ENCODE data around the gene NTNG1. TPM values are rescaled to one million over a fixed set of nuclear protein-coding genes. Genes with fewer than 3 reads are reported as not detected.

NTNG1 gene
- total RNA-seq, 1 experiment from 2014 or later = 1.5 TPM

GRCh38 chr1:107228704-107229371 lies 88.0 kb downstream of the NTNG1 start:
- H2AK5ac ChIP-seq (ENCODE audit: insufficient read length, low read length) = no peak overlapping the region
- no peak overlapping the region for H3K14ac ChIP-seq (ENCODE audit: insufficient read depth, low read length)
- H3K4me1 ChIP-seq (ENCODE audit: insufficient read depth, low read length) = peaks cover 9% of the 10 kb centered on the region
- H3K9me3 Mint-ChIP-seq = no peaks in the 10 kb centered on the region
- no peaks in the 10 kb centered on the region for H3K27me3 Mint-ChIP-seq (ENCODE audit: low read depth)
- H3T11ph ChIP-seq (ENCODE audit: low read length) = no peak overlapping the region
- H2BK12ac ChIP-seq (ENCODE audit: insufficient read length, low read depth, low read length) = no peak overlapping the region
- H3K56ac ChIP-seq (ENCODE audit: insufficient read length, low read depth, low read length) = no peak overlapping the region
- H3K18ac ChIP-seq (ENCODE audit: insufficient read length, low read depth, low read length) = no peak overlapping the region
- H3K23ac ChIP-seq (ENCODE audit: insufficient read length, low read depth, low read length) = no peak overlapping the region
- no peak overlapping the region for H2BK20ac ChIP-seq (ENCODE audit: low read depth, low read length, poor library complexity, severe bottlenecking)
- H4K8ac ChIP-seq (replicated peaks; ENCODE audit: insufficient read length, low read depth, low read length) = no peak overlapping the region
- H3K27ac Mint-ChIP-seq = no peak overlapping the region
- H2BK120ac ChIP-seq (ENCODE audit: low read depth, low read length, poor library complexity, severe bottlenecking) = no peak overlapping the region
- H3K4me3 Mint-ChIP-seq = no peak overlapping the region
- no peak overlapping the region for H3K9ac ChIP-seq (ENCODE audit: extremely low read depth, insufficient read length, low read length)
- no peaks in the 10 kb centered on the region for H3K23me2 ChIP-seq (ENCODE audit: insufficient read length, low read depth, low read length, poor library complexity, severe bottlenecking)
- no peaks in the 10 kb centered on the region for H4K20me1 ChIP-seq (ENCODE audit: control insufficient read depth, insufficient read depth, insufficient read length)
- no peak overlapping the region for H2BK15ac ChIP-seq (ENCODE audit: low read depth, low read length)
- no peak overlapping the region for H4K5ac ChIP-seq (ENCODE audit: insufficient read length, low read depth, low read length)
- H3K27ac ChIP-seq (ENCODE audit: insufficient read length, low read depth, low read length) = no peak overlapping the region
- H3K27me3 ChIP-seq (ENCODE audit: insufficient read depth, low read length) = no peaks in the 10 kb centered on the region
- no peaks in the 10 kb centered on the region for H3K79me1 ChIP-seq (ENCODE audit: insufficient read depth, low read depth, low read length, poor library complexity, severe bottlenecking)
- no CpG with 5 or more reads among the region's 4 CpGs for WGBS (ENCODE audit: extremely low coverage, insufficient read length, low lambda C conversion rate)
- DNase-seq = no peak
- TF ChIP-seq CTCF (conservative IDR thresholded peaks at IDR 0.05) = no peak
- H2AFZ ChIP-seq (ENCODE audit: low read length) = no peak overlapping the region
- H3K9me3 ChIP-seq (ENCODE audit: control insufficient read depth, low read depth, low read length) = no peaks in the 10 kb centered on the region
- no peaks in the 10 kb centered on the region for H3K36me3 Mint-ChIP-seq (ENCODE audit: insufficient read depth in 1 of 3, low read depth in 3 of 3)
- H2BK5ac ChIP-seq (ENCODE audit: insufficient read length, low read length) = no peak overlapping the region
- no peaks in the 10 kb centered on the region for H3K79me2 ChIP-seq (ENCODE audit: insufficient read depth, low read length)
- no peak overlapping the region for H4K91ac ChIP-seq (ENCODE audit: insufficient read length, low read depth, low read length)
- peaks cover 25 to 28% of the 10 kb centered on the region in 2 experiments for H3K4me1 Mint-ChIP-seq
- no peak overlapping the region for H3K4me2 ChIP-seq (ENCODE audit: insufficient read depth, insufficient read length, low read length)
- no peak overlapping the region for H3K4ac ChIP-seq (ENCODE audit: low read depth, low read length)
